ENCODE data around the gene PCDHGA5.
A peak's percentile ranks its signal among the peaks of the same experiment; 100 is the strongest.

GRCh38 chr5:141326088-141326854 is 37.7 kb upstream of the PCDHGA5 start:
- TF ChIP-seq POLR2A (IDR thresholded peaks at IDR 0.05) (no peak), CTCF (IDR thresholded peaks at IDR 0.05) (peak in 1 of 2 donors; percentile 18), EP300 (IDR thresholded peaks at IDR 0.05) (no peak)

Measured in suprapubic skin (tissue), 3 donors.